ENCODE results near the gene PRKN. TPM values are rescaled to one million over a fixed set of nuclear protein-coding genes. Genes with fewer than 3 reads are reported as not detected.

Gene PRKN
- total and polyA plus RNA-seq, 5 donors from 2014 or later, result 0.24 to 3.7 (median 2.5) TPM

DNA sequence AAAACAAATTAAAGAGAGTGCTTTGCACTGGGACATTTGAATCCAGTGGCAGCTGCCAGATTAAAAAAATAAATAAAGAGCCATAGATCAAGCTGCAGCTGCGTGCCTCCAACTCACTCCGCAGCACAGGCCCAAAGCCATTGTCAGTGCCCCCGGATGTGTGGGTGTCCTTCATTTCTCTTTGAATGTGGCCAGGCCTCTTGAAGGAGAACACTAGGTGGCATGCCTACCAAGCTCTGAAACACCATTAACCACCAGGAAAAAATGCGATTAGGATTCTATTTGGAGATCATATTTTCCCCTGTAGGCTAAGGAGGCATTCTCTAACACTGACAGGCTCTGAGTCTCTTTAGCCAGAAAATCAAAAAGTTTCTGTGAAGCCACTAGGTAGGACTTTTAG, 549.8 kb downstream of the PRKN start:
- DNase-seq (no peak), ATAC-seq (ENCODE audit: low read depth in 2 of 2) (no peak)
- Mint-ChIP-seq H3K27ac (no peak overlapping the region), H3K9me3 (peaks cover 0 to 4% (median 0%) of the 10 kb centered on the region in 7 donors), H3K4me1 (no peaks in the 10 kb centered on the region), H3K36me3 (no peaks in the 10 kb centered on the region), H3K27me3 (peaks cover 4% of the 10 kb centered on the region), H3K4me3 (no peak overlapping the region)
- Histone ChIP-seq H3K9me3 (ENCODE audit: control insufficient read depth in 2 of 2, low read length in 2 of 2) (no peaks in the 10 kb centered on the region), H3K27me3 (ENCODE audit: control insufficient read depth, insufficient read depth, low read length) (no peaks in the 10 kb centered on the region), H3K36me3 (ENCODE audit: control insufficient read depth, insufficient read depth, low read length) (no peaks in the 10 kb centered on the region), H3K4me3 (ENCODE audit: low read depth, low read length) (no peak overlapping the region), H3K27ac (ENCODE audit: insufficient read depth, low read length, poor library complexity, severe bottlenecking) (no peak overlapping the region), H3K4me1 (ENCODE audit: control insufficient read depth, insufficient read depth, low read length, poor library complexity, severe bottlenecking) (no peaks in the 10 kb centered on the region)

DNA sequence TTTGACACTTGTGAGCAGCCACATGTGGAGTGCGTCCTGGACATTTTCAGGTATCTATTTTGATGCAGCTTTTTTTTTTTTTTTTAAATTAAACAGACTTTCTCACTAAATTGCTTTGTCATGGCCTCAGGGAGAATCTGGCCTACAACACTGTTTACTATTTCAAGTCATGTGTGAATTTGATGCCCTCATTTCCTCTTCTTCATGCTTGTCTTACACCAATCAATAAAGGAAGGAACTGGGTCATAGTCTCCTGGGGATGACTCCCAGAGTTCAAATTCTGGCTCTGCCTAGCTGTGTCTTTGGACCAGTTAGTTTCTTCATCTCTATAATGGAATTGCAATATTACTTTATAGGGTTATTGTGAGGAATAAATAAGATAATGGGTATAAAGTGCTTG, 554.1 kb downstream of the PRKN start:
- no peak for ATAC-seq (ENCODE audit: low read depth in 2 of 2)
- H3K36me3 Mint-ChIP-seq, result no peaks in the 10 kb centered on the region
- peaks cover 0 to 2% (median 0%) of the 10 kb centered on the region in 7 donors for H3K9me3 Mint-ChIP-seq
- no peaks in the 10 kb centered on the region for H3K27me3 Mint-ChIP-seq
- no peak overlapping the region for H3K27ac Mint-ChIP-seq
- H3K4me3 Mint-ChIP-seq, result no peak overlapping the region
- no peak for DNase-seq
- Histone ChIP-seq H3K4me1 (ENCODE audit: control insufficient read depth, insufficient read depth, low read length, poor library complexity, severe bottlenecking) (no peaks in the 10 kb centered on the region), H3K9me3 (ENCODE audit: control insufficient read depth in 2 of 2, low read length in 2 of 2) (no peaks in the 10 kb centered on the region), H3K36me3 (ENCODE audit: control insufficient read depth, insufficient read depth, low read length) (no peaks in the 10 kb centered on the region), H3K4me3 (ENCODE audit: low read depth, low read length) (no peak overlapping the region), H3K27me3 (ENCODE audit: control insufficient read depth, insufficient read depth, low read length) (no peaks in the 10 kb centered on the region), H3K27ac (ENCODE audit: insufficient read depth, low read length, poor library complexity, severe bottlenecking) (no peak overlapping the region)
- H3K4me1 Mint-ChIP-seq, result no peaks in the 10 kb centered on the region

DNA sequence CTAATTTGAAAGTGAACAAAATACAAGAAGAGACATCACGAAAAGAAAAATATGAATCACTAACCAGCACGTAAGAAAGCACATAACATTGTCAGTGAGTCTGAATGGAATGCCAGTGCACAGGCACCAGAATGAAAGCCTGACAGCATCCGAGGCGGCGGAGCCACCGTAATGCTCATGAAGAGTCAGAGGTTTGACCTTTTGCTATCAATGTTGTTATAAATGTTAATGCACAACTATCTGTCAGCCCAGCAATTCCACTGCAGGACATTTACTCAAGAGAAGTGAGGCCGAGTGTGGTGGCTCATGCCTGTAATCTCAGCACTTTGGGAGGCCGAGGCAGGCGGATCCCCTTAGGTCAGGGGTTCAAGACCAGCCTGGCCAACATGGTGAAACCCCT, 562.1 kb downstream of the PRKN start:
- Histone ChIP-seq H3K27ac (ENCODE audit: insufficient read depth, low read length, poor library complexity, severe bottlenecking) (no peak overlapping the region), H3K36me3 (ENCODE audit: control insufficient read depth, insufficient read depth, low read length) (no peaks in the 10 kb centered on the region), H3K4me1 (ENCODE audit: control insufficient read depth, insufficient read depth, low read length, poor library complexity, severe bottlenecking) (no peaks in the 10 kb centered on the region), H3K4me3 (ENCODE audit: low read depth, low read length) (no peak overlapping the region), H3K9me3 (ENCODE audit: control insufficient read depth in 2 of 2, low read length in 2 of 2) (no peaks in the 10 kb centered on the region), H3K27me3 (ENCODE audit: control insufficient read depth, insufficient read depth, low read length) (no peaks in the 10 kb centered on the region)
- DNase-seq, result no peak
- Mint-ChIP-seq H3K4me1 (no peaks in the 10 kb centered on the region), H3K27ac (no peak overlapping the region), H3K27me3 (no peaks in the 10 kb centered on the region), H3K9me3 (peaks cover 0 to 8% (median 0%) of the 10 kb centered on the region in 7 donors), H3K36me3 (no peaks in the 10 kb centered on the region), H3K4me3 (no peak overlapping the region)
- no peak for ATAC-seq (ENCODE audit: low read depth in 2 of 2)

DNA sequence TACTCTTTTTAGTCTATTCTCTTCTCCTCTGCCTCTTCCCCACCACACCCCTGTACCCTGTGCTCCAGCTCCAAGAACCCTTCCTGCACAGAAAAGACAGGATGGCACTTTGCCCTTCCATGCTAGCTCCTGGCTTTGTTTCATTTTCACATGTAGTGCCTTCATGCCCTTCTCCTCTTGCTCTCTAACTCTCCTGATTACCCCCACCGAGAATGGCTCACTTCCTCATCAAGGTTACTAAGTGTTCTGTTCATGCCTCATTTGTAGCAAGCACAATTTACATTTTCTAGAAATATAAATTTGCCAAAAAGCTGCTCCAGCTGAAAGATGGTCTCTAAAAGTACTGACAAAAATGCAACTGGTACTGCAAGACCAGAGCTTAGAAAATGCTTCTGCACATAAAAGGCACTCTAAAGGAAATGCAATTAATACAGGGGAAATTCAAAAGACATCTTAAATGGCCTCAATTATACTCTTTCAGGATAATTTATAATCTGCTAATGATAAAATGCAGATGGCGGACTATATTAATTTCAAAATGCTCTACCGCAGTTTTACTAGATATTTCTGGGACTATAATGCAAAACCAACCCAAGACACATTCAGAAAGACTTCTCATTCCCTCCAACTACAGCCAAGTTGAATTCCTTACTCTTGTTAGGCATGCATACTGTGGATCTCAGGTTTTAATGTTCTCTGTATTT, 570.2 kb downstream of the PRKN start:
- no peaks in the 10 kb centered on the region for H3K27me3 Mint-ChIP-seq
- Histone ChIP-seq H3K4me1 (ENCODE audit: control insufficient read depth, insufficient read depth, low read length, poor library complexity, severe bottlenecking) (no peaks in the 10 kb centered on the region), H3K9me3 (ENCODE audit: control insufficient read depth in 2 of 2, low read length in 2 of 2) (no peaks in the 10 kb centered on the region), H3K36me3 (ENCODE audit: control insufficient read depth, insufficient read depth, low read length) (no peaks in the 10 kb centered on the region), H3K27ac (ENCODE audit: insufficient read depth, low read length, poor library complexity, severe bottlenecking) (no peak overlapping the region), H3K27me3 (ENCODE audit: control insufficient read depth, insufficient read depth, low read length) (no peaks in the 10 kb centered on the region), H3K4me3 (ENCODE audit: low read depth, low read length) (no peak overlapping the region)
- H3K36me3 Mint-ChIP-seq, result no peaks in the 10 kb centered on the region
- H3K9me3 Mint-ChIP-seq, result peaks cover 0 to 5% (median 0%) of the 10 kb centered on the region in 7 donors
- no peaks in the 10 kb centered on the region for H3K4me1 Mint-ChIP-seq
- no peak for ATAC-seq (ENCODE audit: low read depth in 2 of 2)
- no peak overlapping the region for H3K4me3 Mint-ChIP-seq
- no peak for DNase-seq
- H3K27ac Mint-ChIP-seq, result no peak overlapping the region

DNA sequence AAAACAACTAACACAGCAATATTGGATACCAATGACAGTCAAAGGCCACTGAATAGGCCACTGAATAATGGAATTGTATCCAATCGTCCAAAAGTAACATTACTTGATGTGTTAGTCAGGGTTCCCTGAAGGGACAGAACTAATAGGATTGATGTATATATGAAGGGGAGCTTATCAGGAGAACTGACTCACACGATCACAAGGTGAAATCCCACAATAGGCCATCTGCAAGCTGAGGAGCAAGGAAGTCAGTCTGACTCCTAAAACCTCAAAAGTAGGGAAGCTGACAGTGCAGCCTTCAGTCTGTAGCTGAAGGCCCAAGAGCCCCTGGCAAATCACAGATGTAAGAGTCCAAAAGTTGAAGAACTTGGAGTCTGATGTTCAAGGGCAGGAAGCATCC, 571.4 kb downstream of the PRKN start:
- peaks cover 0 to 4% (median 0%) of the 10 kb centered on the region in 4 donors for H3K4me1 Mint-ChIP-seq
- no peaks in the 10 kb centered on the region for H3K27me3 Mint-ChIP-seq
- H3K36me3 Mint-ChIP-seq, result no peaks in the 10 kb centered on the region
- H3K4me3 Mint-ChIP-seq, result no peak overlapping the region
- no peaks in the 10 kb centered on the region for H3K9me3 ChIP-seq (ENCODE audit: control insufficient read depth in 2 of 2, low read length in 2 of 2)
- no peaks in the 10 kb centered on the region for H3K4me1 ChIP-seq (ENCODE audit: control insufficient read depth, insufficient read depth, low read length, poor library complexity, severe bottlenecking)
- ATAC-seq (ENCODE audit: low read depth in 2 of 2), result no peak
- H3K36me3 ChIP-seq (ENCODE audit: control insufficient read depth, insufficient read depth, low read length), result no peaks in the 10 kb centered on the region
- peaks cover 0 to 5% (median 0%) of the 10 kb centered on the region in 7 donors for H3K9me3 Mint-ChIP-seq
- no peaks in the 10 kb centered on the region for H3K27me3 ChIP-seq (ENCODE audit: control insufficient read depth, insufficient read depth, low read length)
- no peak overlapping the region for H3K27ac ChIP-seq (ENCODE audit: insufficient read depth, low read length, poor library complexity, severe bottlenecking)
- no peak overlapping the region for H3K27ac Mint-ChIP-seq
- no peak overlapping the region for H3K4me3 ChIP-seq (ENCODE audit: low read depth, low read length)
- no peak for DNase-seq

DNA sequence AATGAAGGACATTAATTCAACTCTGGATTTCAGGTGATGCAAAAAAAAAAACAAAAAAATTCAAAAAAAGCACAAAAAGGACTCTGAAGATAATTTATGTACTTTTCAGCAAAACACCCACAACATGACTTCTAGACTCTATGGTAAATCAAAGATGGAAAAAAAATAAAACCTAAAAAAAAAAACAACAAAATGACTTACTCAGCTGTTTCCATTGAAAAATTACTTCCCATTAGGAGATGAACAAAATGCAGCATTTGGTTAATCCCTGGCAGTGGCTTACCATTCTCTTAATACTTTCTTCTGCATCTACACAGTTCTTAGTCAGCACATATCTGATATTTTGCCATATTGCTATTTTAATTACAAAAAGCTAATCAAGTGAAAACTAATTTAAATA, 572.6 kb downstream of the PRKN start:
- Mint-ChIP-seq H3K27me3 (no peaks in the 10 kb centered on the region), H3K9me3 (peaks cover 0 to 11% (median 0%) of the 10 kb centered on the region in 7 donors), H3K4me3 (no peak overlapping the region), H3K27ac (no peak overlapping the region), H3K36me3 (no peaks in the 10 kb centered on the region), H3K4me1 (peaks cover 0 to 4% (median 0%) of the 10 kb centered on the region in 4 donors)
- no peak overlapping the region for H3K27ac ChIP-seq (ENCODE audit: insufficient read depth, low read length, poor library complexity, severe bottlenecking)
- H3K27me3 ChIP-seq (ENCODE audit: control insufficient read depth, insufficient read depth, low read length), result no peaks in the 10 kb centered on the region
- DNase-seq (no peak), ATAC-seq (ENCODE audit: low read depth in 2 of 2) (no peak)
- no peaks in the 10 kb centered on the region for H3K36me3 ChIP-seq (ENCODE audit: control insufficient read depth, insufficient read depth, low read length)
- H3K4me3 ChIP-seq (ENCODE audit: low read depth, low read length), result no peak overlapping the region
- no peaks in the 10 kb centered on the region for H3K4me1 ChIP-seq (ENCODE audit: control insufficient read depth, insufficient read depth, low read length, poor library complexity, severe bottlenecking)
- H3K9me3 ChIP-seq (ENCODE audit: control insufficient read depth in 2 of 2, low read length in 2 of 2), result no peaks in the 10 kb centered on the region

DNA sequence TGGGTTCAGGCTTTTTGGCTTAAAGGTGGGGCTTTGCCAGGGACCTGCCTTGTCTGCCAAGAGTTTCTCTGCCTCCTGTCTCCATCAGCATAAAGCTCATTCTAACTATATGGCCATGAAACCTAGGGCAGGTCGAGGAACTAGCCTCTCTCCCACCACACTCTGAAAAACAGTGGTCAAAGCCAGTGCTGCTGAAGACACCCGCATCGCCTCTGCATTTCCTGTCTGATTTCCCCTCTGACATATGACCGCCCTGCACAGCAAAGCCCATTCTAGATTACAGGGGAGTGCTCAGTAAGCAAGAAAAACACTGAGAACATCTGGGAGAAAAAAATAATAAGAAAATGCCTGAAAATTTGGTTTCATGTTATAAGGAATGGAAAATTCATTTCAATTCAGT, 573.6 kb downstream of the PRKN start:
- Histone ChIP-seq H3K9me3 (ENCODE audit: control insufficient read depth in 2 of 2, low read length in 2 of 2) (no peaks in the 10 kb centered on the region), H3K27ac (ENCODE audit: insufficient read depth, low read length, poor library complexity, severe bottlenecking) (no peak overlapping the region), H3K27me3 (ENCODE audit: control insufficient read depth, insufficient read depth, low read length) (no peaks in the 10 kb centered on the region), H3K36me3 (ENCODE audit: control insufficient read depth, insufficient read depth, low read length) (no peaks in the 10 kb centered on the region), H3K4me3 (ENCODE audit: low read depth, low read length) (no peak overlapping the region), H3K4me1 (ENCODE audit: control insufficient read depth, insufficient read depth, low read length, poor library complexity, severe bottlenecking) (no peaks in the 10 kb centered on the region)
- Mint-ChIP-seq H3K36me3 (no peaks in the 10 kb centered on the region), H3K27ac (no peak overlapping the region), H3K9me3 (peaks cover 0 to 10% (median 0%) of the 10 kb centered on the region in 7 donors), H3K4me1 (peaks cover 0 to 4% (median 0%) of the 10 kb centered on the region in 4 donors), H3K27me3 (no peaks in the 10 kb centered on the region), H3K4me3 (no peak overlapping the region)
- DNase-seq (no peak), ATAC-seq (ENCODE audit: low read depth in 2 of 2) (no peak)

DNA sequence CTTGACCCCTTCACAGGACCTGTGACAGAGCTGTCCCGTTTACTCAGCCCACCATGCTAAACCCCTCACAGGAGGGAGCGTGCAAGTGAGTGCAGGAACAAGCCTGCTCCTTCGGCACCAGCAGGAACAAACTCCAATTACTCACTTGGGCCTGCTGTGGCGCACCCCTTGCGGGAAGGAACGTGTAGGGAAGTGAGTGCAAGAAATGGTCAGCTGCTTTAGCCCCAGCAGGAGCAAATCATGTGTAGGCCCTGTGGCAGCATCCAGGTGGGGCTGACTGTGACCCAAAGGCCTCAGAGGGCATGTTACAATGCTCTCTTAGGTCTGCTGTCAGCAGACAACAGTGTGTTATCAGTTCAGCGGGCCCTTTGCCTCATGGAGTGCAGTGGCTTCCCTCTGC, 574.4 kb downstream of the PRKN start:
- no peak overlapping the region for H3K27ac ChIP-seq (ENCODE audit: insufficient read depth, low read length, poor library complexity, severe bottlenecking)
- Mint-ChIP-seq H3K27me3 (no peaks in the 10 kb centered on the region), H3K36me3 (no peaks in the 10 kb centered on the region), H3K9me3 (peaks cover 0 to 6% (median 0%) of the 10 kb centered on the region in 7 donors), H3K27ac (no peak overlapping the region), H3K4me1 (peaks cover 0 to 4% (median 0%) of the 10 kb centered on the region in 4 donors), H3K4me3 (no peak overlapping the region)
- H3K4me3 ChIP-seq (ENCODE audit: low read depth, low read length), result no peak overlapping the region
- H3K9me3 ChIP-seq (ENCODE audit: control insufficient read depth in 2 of 2, low read length in 2 of 2), result no peaks in the 10 kb centered on the region
- H3K36me3 ChIP-seq (ENCODE audit: control insufficient read depth, insufficient read depth, low read length), result no peaks in the 10 kb centered on the region
- no peaks in the 10 kb centered on the region for H3K4me1 ChIP-seq (ENCODE audit: control insufficient read depth, insufficient read depth, low read length, poor library complexity, severe bottlenecking)
- ATAC-seq (ENCODE audit: low read depth in 2 of 2), result no peak
- H3K27me3 ChIP-seq (ENCODE audit: control insufficient read depth, insufficient read depth, low read length), result no peaks in the 10 kb centered on the region
- DNase-seq, result no peak
